HG03520 (cell line): ENCODE measurements around the gene PGGHG.

Experiments
- ATAC-seq: cut with Tn5 transposase; IDR thresholded peaks from one replicate; pipeline ENCODE4 v1.9.1; 2021; ENCODE audit warnings: mild to moderate bottlenecking, moderate library complexity; ENCODE audit not compliant: unreplicated experiment

Gene PGGHG

DNA sequence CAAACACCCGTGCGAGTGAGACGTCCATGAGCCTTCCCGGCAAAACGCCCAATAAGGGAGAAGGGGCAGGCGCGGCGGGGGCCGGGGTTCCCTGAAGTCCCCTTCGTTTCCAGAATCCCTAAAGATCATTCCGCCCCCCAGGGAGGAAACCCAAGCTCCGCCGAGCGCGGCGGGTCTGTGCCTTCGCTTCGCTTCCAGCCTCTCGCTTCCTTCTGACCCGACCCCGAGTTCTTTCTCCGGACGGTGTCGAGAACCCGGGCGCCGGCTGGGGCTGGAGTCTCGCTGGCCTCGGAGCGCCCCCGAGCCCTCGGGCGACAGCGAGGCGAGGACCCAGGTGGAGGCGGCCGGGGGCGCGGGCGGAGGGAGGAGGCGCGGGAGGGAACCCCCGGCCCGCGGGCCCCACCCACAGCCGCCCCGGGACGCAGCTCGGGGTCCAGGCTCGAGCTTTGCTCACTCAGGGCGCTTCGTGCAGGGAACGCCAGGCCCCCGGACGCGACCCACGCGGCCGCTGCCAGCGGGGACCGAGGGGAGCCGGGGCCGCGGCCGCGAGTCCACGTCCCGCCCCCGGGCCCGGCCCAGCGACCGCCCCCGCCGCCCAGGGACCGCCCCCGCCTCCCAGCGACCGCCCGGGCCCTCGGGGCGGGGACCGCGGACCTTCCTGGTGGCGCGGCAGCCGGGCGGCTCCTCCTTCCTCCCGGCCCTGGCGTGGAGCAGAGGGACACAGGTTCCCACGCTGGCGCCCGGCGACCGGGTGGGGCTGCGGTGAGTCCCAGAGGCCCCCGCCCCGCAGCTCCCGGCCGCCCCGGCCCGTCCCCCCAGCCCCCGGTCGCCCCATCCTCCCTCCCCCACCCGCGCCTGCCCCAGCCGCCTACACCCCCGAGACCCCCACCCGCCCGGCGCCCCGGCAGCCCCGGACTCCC lies at the start of gene PGGHG:
PGGHG (plus strand) TSS at position 649 of the 920 bp plus-strand sequence. CDS start 691 bp downstream, outside the sequence.
- ATAC-seq: no peak

DNA sequence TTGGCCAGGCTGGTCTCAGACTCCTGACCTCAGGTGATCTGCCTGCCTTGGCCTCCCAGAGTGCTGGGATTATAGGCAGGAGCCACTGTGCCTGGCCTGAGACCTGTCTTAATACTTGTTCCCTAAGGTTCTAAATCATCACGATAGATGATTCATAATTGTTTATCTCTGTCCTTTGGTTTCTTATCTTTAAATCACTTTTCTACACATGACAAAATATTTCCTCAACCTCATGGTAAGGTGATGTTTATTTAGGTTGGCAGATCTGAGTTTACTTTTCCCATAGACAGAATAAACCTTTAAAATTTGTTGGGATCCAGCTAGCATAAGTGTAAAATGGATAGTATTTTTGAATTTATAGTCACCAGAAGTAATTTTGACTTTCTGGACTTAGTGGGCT lies 48.6 kb upstream of the PGGHG start:
- no peak for ATAC-seq

DNA sequence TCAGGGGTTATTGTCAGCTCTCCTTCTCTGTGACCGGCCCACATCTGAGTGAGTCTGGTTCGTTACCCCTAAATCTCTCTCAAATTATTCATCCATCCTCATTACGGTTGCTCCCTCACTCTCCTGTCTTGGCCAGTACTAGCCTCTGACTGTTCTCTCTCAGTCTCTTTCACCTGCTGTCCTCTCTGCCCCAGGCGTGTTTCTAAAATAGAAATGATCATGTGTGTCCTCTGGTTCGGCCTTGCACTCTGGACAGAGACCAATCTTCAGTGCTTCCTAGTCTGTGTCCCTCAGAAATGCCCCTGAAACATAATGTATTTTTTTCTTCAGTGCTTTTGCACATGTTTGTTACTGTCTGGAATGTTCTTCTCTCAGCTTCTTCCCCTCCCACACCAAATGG lies 47.3 kb upstream of the PGGHG start:
- no peak for ATAC-seq

DNA sequence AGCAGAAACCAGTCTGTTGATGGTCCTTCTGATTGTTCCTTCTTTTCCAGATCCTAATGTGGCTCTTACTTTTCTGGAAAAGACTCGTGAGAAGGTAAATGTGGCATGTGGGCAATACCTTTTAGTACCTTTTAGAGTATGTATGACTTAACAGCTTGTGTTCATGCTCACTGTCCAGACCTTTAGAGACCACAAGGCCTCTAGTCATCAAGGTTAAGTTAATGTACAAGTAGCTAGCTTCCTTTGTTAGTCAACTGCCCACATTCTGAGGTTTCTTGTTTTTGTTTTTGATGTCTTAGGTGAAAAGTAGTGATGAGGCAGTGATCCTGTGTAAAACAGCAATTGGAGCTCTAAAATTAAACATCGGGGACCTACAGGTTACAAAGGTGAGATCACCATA lies 44.5 kb upstream of the PGGHG start:
- no peak for ATAC-seq

DNA sequence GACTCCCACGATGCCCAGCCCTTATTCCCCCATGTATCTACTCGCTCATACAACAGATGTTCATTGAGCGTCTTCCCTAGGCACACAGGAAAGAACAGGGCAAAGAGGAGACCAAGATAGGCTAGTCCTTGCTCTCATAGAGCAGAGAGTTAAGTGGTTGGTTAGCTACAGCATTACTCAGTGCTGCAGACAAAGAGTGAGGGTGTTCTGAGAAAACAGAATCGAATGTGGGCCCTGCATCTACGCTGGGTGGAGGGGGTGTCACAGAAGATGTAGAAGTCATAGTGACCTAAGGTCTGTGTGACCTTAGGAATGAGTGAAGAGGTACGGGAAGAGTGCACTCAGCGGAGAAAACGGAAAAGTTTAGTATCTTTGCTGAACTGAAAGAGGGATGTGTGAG lies 39.9 kb upstream of the PGGHG start:
- no peak for ATAC-seq

DNA sequence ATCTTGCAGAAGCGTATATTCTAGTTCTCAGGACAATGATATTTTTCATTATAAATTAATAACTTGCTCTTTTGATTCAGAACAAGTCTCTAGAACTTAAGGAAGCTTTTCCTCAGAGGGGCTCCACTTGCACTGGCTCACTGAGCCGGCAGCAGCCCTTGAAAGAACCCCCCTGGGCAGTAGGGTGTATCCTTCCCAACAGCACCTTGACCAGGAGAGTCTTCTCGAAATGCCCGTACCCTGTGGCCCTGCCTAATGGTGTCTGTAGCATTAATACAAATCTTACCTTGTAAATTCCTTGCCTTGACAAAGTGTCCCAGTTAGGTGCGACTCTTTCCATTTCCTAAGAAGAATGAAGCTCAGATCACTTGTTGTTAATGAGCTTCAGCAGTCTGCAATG lies 38.7 kb upstream of the PGGHG start:
- no peak for ATAC-seq

DNA sequence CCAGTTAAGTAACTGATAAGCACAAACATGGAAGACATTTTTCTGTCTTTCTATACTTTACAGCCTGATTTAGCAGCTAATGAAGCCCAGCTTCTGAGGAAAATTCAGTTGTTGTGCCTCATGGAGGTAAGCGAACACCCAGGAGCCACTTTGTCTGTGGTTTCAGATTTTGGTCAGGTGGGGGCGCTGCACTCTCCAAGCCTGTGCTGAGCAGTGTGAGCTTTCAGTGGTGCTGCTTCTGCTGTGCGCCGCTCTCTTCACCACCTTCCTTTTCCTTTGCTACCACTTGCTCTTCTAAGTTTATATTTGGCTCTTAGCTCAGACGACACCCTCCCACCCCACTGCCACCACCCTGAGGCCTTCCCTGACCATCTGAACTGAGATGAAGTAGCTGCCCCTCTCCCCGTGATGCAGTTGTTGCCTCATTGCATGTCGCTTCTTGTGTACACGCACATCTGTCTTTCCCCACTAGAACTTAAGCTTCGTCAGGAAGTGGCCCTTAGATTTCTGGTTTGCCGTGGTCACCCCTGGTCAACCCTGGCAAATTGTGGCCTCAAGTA lies 38.1 kb upstream of the PGGHG start:
- ATAC-seq: no peak

DNA sequence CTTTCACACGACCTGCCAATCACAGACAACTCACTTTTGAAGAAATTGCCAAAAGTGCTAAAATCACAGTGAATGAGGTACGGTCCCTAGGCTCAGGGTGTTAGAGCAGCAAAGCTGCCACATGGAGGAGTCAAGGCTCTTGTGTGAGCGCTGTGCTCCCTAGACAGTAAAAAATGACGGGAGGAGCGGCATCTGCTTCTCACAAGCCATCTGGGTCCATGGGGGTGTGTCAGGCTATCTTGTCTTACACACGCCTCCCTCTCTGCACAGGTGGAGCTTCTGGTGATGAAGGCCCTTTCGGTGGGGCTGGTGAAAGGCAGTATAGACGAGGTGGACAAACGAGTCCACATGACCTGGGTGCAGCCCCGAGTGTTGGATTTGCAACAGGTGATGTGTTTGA lies 37.4 kb upstream of the PGGHG start:
- no peak for ATAC-seq

DNA sequence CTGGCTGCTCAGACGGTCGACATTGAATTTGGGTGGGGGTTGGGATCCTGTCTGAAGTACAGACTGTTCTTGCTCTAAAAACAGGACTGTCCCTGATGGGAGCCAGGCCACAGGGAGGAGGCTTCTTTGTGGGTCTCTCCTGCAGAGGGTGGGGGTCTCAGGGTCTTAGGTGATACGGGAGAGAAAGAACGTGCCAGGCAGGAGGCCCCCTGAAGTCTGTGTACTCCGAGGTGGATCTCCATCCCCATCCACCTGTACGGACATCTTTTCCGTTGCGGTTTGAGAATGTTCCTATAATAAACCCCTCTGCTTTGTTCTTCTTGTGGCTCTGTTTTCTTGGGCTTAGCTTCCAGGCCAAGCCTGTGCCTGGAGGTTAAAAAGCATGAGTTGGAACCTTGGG lies 36.3 kb upstream of the PGGHG start:
- ATAC-seq: no peak

DNA sequence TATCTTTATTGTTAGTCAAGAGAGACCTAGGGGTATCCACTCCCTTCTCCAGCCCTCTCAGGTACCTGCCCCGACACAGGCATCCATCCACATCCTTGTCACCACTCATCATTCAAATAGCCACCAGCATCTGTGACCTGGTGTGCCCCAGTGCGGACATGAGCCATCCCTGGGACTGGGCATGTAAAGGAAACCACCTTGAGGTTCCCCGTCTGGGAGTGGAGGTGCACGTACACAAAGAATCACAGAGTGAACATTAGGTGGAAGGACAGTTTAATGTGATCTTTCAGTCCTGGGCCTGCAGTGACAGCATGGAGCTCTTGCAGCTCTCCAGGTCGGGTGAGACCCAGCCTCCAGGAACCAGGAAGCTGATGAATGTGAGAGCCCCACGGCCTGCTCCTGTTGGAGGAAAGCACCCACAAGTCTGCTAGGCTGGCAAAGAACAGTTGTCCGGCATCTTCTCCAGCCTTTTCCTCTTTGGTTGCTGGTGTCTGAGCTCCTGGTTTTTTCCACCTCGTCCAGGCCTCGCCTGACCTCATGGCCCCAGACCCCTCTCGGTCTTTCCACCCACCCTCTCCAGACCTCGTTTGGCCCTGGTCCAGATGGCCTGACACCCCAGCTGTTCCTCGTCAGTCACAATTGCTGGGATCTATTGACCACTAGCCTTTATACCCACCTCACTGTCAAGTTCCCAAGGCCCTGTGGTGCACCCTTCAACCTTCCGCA lies 35.6 kb upstream of the PGGHG start:
- no peak for ATAC-seq

DNA sequence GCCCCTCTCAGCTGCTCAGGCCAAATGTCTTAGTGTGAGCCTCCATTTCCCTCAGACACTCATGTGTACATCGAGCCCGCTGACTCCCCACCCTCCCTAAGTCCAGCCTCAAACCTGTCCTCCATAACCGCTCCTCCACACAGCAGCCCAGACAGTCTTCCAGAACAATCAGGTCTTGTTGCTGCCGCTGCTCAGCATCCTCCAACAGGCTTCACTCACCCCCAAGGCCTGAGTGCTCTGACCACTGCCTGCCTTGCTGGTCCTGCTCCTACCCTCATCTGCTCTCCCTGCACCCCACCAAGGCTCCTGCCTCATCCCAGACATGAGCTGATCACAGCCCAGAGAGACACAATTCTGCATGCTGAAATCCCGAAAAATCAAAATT lies 35.0 kb upstream of the PGGHG start:
- ATAC-seq: no peak

DNA sequence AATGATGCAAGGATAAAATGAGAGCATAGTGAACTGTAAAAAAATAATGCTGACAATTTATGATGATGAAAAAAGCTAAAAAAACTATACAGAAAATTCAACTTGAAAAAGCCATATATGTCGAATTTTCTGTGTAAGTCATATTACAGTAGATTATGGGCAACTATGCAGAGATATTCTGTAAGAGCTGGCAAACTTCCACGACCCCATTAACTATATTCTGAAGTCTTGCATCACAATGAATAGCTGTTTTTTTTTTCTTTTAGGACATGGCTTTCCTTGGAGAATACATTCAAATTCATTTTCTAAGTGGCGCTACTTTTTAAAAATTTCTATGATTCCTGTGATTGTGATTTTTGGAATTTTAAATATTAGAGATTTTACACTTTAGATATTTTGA lies 33.8 kb upstream of the PGGHG start:
- ATAC-seq: no peak

DNA sequence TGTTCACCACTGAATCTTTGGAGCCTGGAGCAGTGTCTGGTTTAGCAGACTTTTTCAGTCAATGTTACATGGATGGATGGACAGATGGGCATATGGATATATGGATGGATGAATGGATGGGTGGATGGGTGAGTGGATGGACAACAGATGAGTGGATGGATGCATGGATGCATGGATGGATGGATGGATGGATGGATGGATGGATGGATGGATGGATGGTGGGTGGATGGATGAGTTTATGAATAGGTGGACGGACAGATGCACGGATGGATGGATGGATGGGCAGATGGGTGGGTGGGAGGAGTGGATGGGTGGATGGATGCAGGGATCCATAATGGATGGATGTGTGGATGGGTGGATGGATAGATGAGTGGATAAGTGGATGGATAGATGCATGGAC lies 33.1 kb upstream of the PGGHG start:
- no peak for ATAC-seq

DNA sequence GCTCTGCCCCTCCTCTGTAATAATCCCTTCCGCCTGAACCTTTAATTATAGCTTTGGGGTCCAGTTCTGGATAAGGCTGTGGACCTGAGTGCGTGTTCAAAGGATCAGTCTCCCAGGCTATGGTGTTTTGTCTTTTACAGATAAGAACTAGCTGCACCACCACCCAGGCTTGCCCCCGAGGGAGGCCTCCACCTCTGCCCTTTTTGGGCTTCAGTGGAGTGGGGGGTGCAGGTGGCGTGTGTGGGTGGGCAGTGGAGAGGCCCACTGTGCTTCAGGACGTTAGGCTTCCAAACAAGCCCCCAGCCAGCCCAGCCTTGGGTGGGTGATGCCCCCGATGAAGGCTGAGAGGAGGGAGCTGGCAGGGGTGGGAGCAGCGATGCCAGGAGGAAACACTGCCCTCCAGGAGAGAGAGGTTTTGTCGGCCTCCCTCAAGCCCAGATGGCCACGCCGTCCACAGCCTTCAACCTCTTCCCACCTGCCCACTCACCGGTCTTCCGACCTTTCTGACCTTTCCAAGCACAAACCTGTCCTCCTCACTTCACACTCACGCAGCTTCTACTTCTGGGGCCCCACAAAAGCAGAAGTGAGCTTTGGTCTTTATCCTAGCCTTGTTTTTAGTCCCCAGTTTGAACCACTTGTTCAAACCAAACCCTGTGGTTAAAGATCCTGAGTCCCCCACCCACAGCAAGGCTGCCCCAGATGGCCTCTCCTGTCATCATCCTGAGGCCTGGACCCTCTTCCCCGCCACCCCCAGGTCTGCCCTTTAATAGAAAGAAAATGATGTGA lies 31.8 kb upstream of the PGGHG start:
- no peak for ATAC-seq

DNA sequence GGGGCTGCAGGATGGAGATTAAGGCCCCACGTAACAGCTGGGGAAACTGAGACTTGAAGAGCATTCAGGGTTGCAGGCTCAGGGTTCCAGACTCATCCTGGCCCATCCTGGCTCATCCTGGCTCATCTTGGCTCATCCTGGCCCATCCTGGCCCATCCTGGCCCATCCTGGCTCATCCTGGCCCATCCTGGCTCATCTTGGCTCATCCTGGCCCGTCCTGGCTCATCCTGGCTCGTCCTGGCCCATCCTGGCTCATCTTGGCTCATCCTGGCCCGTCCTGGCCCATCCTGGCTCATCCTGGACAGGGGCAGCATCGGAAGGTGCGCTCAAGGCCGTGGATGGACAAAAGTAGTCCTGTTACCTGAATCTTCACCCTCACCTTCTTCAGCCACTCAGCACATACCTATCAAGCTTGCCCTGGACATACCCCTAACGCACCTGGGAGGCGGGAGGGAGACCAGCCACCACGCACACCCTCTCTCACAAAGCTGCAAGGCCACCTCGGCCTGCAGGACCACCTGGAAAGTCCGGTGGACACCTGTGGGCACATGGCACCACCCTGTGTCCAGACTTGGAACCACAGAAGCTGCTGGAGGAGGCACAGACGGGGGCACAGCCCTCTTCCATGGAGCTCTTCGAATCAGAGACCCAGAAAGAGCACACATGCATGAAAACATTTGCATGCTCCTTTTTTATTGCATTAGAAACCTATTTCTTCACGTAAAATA lies 31.0 kb upstream of the PGGHG start:
- ATAC-seq: no peak

DNA sequence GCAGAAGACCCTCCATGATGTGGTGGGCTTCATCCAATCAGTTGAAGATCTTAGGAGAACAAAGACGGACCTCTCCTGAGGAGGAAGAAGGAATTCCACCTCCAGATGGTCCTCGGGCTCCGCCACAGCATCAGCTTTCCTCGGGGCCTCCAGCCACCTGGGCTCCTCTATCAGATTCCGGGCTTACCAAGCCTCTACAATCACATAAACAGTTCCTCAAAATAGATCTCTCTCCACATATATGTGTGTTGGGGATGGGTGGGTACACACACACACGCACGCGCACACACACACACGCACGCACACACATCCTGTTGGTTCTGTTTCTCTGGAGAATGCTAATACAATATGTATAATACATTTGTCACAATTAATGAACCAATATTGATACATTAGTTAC lies 29.5 kb upstream of the PGGHG start:
- ATAC-seq: no peak

DNA sequence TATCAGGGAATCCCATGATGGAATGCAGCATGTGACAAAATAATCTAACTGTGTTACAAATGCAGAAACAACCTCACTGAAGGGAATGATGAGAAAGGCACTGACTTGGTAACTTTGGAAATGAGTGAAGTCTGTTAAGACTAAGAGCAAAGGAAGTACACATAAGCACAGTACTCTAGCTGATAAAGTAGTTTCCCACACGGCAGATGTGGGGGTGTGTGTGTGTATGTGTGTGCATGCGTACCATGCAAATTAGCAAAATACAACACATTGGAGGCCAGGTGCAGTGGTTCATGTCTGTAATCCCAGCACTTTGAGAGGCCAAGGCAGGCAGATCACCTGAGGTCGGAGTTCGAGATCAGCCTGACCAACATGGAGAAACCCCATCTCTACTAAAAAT lies 27.3 kb upstream of the PGGHG start:
- ATAC-seq: no peak

DNA sequence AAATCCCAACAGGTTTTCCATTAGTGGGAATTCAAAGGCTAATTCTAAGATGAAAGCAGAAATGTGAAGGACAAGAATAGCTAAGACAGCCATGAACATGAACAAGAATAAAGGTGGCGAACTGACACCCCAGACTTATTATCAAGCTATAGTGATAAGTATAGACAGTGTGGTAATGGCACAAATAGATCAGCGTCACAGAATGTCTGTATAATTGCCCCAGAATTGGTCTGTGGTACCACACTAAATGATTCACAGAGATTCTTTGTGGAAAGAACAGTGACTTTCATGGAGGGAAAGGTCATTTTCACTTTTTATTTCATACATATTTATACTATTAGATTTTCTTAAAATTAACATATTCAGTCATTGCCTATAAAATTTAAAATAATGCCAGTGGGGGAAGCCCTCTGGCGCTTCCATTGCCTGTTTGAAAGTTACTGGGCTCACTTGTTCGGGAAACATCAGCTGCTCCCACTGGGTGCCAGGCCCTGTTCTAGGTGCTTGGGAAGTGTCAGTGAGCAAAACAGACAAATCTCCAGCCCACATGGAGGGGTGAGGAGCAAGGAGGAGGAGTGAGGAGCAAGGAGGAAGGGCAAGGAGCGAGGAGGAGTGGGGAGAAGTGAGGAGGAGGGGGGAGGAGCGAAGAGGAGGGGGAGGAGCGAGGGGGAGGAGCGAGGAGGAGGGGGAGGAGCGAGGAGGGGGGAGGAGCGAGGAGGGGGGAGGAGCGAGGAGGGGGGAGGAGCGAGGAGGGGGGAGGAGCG lies 22.1 kb upstream of the PGGHG start:
- no peak for ATAC-seq

DNA sequence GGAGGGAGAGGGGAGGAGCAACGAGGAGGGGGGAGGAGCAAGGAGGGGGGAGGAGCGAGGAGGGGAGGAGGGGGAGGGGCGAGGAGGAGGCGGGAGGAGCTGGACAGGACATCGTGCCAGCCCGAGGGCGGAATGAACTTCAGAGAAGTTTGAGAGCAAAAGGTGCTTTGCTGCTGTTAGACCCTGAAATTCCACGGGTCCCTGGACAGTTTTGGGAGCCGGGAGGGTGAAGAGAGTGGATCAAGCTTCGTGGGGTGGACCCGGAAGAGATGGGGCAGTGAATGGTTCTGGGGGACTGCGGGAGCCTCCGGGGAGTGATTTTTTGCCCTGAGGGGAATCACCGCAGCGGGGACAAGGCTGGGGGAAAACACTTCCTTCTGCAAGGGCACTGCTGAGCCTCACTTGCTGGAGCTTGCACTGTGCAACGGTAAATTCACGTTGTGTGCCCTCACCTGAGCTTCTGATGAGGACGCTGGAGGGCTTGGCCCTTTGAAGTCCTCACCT lies 21.4 kb upstream of the PGGHG start:
- no peak for ATAC-seq

DNA sequence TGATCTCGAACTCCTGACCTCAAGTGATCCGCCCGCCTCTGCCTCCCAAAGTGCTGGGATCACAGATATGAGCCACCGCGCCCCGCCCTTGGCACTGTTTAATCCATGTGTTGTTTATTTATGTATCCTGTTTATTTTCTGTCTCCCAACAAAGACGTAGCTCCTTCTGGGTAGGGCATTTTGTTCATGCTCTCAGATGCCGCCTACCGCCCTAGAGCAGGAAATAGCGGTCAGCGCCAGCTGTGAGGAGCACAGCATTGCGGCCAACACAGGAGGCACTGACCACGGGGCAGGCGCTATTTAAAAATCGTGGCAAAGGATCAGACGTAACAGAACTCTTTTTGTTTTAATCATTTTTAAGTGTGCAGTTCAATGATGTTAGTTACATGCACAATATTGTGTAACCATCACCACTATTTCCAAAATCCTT lies 20.2 kb upstream of the PGGHG start:
- peak; percentile 35 for ATAC-seq
